HepG2 (cell line): ENCODE measurements around the gene VPS50. TPM values are rescaled to one million over a fixed set of nuclear protein-coding genes. Genes with fewer than 3 reads are reported as not detected.
A peak's percentile ranks its signal among the peaks of the same experiment; 100 is the strongest.

Experiments
- AFF4 ChIP-seq: sonication (generic); formaldehyde crosslinking; IDR thresholded peaks from 2 replicates; pipeline ENCODE4 v1.4.0; 2020; ENCODE audit warnings: missing genetic modification reagents
- ATF5 ChIP-seq: sonication (generic); formaldehyde crosslinking; IDR thresholded peaks from 2 replicates; pipeline ENCODE4 v1.4.0; 2020; ENCODE audit warnings: mild to moderate bottlenecking, low read depth, missing genetic modification reagents
- GFI1 ChIP-seq: sonication (generic); formaldehyde crosslinking; IDR thresholded peaks from 2 replicates; pipeline ENCODE4 v1.5.0; 2020; ENCODE audit warnings: missing genetic modification reagents, mild to moderate bottlenecking, borderline replicate concordance
- KMT2B ChIP-seq: IDR thresholded peaks from 2 replicates; pipeline ENCODE4 v1.6.1; 2016; ENCODE audit warnings: missing genetic modification reagents, missing compliant biosample characterization
- MAFK ChIP-seq, 2 experiments: IDR thresholded peaks in 1 of 2; conservative IDR thresholded peaks in 1 of 2; 2 replicates each; pipeline ENCODE4 v1.6.1; 2011; ENCODE audit warnings: improper control_type of control experiment in 2 of 2, low read length in 2 of 2
- PHB2 ChIP-seq: fragments of 450-650 bp; IDR thresholded peaks from 2 replicates; pipeline ENCODE4 v1.6.1; 2018; ENCODE audit not compliant: partially characterized antibody
- PHF8 ChIP-seq: sonication (generic); formaldehyde crosslinking; IDR thresholded peaks from 2 replicates; pipeline ENCODE4 v1.5.0; 2020; ENCODE audit warnings: missing genetic modification reagents
- POLR2A ChIP-seq, 2 experiments: IDR thresholded peaks; 2 replicates each; pipeline ENCODE4 v1.6.1; 2011; ENCODE audit warnings: low read depth in 2 of 2, low read length in 2 of 2, mild to moderate bottlenecking in 1 of 2, moderate library complexity in 1 of 2; ENCODE audit not compliant: insufficient read depth in 1 of 2
- SIX1 ChIP-seq: sonication (generic); formaldehyde crosslinking; IDR thresholded peaks from 2 replicates; pipeline ENCODE4 v1.4.0; 2020; ENCODE audit warnings: missing genetic modification reagents, borderline replicate concordance
- SNAPC4 ChIP-seq: sonication (generic); formaldehyde crosslinking; IDR thresholded peaks from 2 replicates; pipeline ENCODE4 v1.4.0; 2020; ENCODE audit warnings: mild to moderate bottlenecking, missing genetic modification reagents
- ZKSCAN1 ChIP-seq: fragments of 150-350 bp; IDR thresholded peaks from 2 replicates; pipeline ENCODE4 v1.6.1; 2014; ENCODE audit warnings: low read length
- ZNF354B ChIP-seq: sonication (generic); formaldehyde crosslinking; IDR thresholded peaks from 2 replicates; pipeline ENCODE4 v1.8.0; 2022; ENCODE audit warnings: mild to moderate bottlenecking, missing genetic modification reagents
- ZNF441 ChIP-seq: sonication (generic); formaldehyde crosslinking; IDR thresholded peaks from 2 replicates; pipeline ENCODE4 v1.7.0; 2021; ENCODE audit warnings: missing genetic modification reagents, borderline replicate concordance
- ZNF574 ChIP-seq: sonication (generic); formaldehyde crosslinking; IDR thresholded peaks from 2 replicates; pipeline ENCODE4 v1.4.0; 2020; ENCODE audit warnings: missing genetic modification reagents
- ZNF644 ChIP-seq: IDR thresholded peaks from 2 replicates; pipeline ENCODE4 v1.6.1; 2016; ENCODE audit warnings: low read depth
- ZSCAN12 ChIP-seq: sonication (generic); formaldehyde crosslinking; IDR thresholded peaks from 2 replicates; pipeline ENCODE4 v1.9.0; 2021; ENCODE audit warnings: mild to moderate bottlenecking, missing genetic modification reagents
- polyA plus RNA-seq, 8 experiments: library from polyadenylated mRNA; depleted of rRNA in 3 of 8; stranded (reverse) in 7 of 8; unstranded in 1 of 8; fragments of >200 nt; fragmentation: Illumina TruSeq in 4 of 8; extraction: Trizol in 4 of 8; gene quantifications; 2 replicates each; pipeline versions ENCODE4 v1.2.1 to v1.2.3, GENCODE V29; 2011 to 2016; ENCODE audit warnings: low read depth in 4 of 8, missing spikeins in 1 of 8, mixed read lengths in 1 of 8; ENCODE audit not compliant: insufficient read depth in 1 of 8
- total RNA-seq, 5 experiments: library from RNA; depleted of rRNA; stranded (reverse); fragments of >200 nt; fragmentation: Illumina TruSeq; extraction: Trizol; gene quantifications; 2 replicates each; pipeline ENCODE4 v1.2.3, GENCODE V29; 2016; ENCODE audit warnings: low read depth in 1 of 5

The VPS50 gene
- total and polyA plus RNA-seq, 2 of the 13 experiments (the other 11 are each of a cell fraction or from before 2014, with no cell fraction given), result 10.3 to 20.4 TPM

- TF ChIP-seq SNAPC4 (CRISPR knock-in tag) (no peak), AFF4 (CRISPR knock-in tag) (no peak), KMT2B (CRISPR knock-in tag) (peak; percentile 95), ZNF354B (no peak), ZNF441 (CRISPR knock-in tag) (no peak), ZNF644 (no peak), SIX1 (CRISPR knock-in tag) (peak; percentile 28; the same call in 1 of the 2 replicates), MAFK (conservative IDR thresholded peaks at IDR 0.05 in 1 of 2, IDR thresholded peaks at IDR 0.05 in 1 of 2; ENCODE audit: low read length in 2 of 2) (no peak), PHB2 (no peak), ZKSCAN1 (no peak), PHF8 (CRISPR knock-in tag) (peak; percentile 74), ZSCAN12 (CRISPR knock-in tag) (no peak), GFI1 (CRISPR knock-in tag) (peak; percentile 80; the same call in 1 of the 2 replicates), POLR2A (IDR thresholded peaks at IDR 0.05; ENCODE audit: insufficient read depth in 1 of 2, low read depth in 2 of 2, low read length in 2 of 2) (peak; percentile 68 to 81), ATF5 (CRISPR knock-in tag) (no peak), ZNF574 (CRISPR knock-in tag) (peak; percentile 90)
Measured at GRCh38 chr7:93231799-93232672, at the start of gene VPS50 (continued).
